HepG2 (cell line): Measurements from ENCODE around the gene AUTS2. TPM values are rescaled to one million over a fixed set of nuclear protein-coding genes. Genes with fewer than 3 reads are reported as not detected.

Experiments
- ATAC-seq: fragments of 200-7000 bp; cut with Tn5 transposase; 3 replicates; pipeline ENCODE4 v1.9.1; 2020; ENCODE audit warnings: mild to moderate bottlenecking, moderate library complexity
- BruUV-seq: library from RNA; stranded (reverse); fragments of 400-500 nt; replicated peaks from 2 replicates; lab custom pipeline; 2021; lab: Mats Ljungman, UMichigan
- CTCF ChIA-PET: fragments of 300-600 bp; formaldehyde crosslinking; extraction: SDS; loops from one replicate; lab custom pipeline; 2021; ENCODE audit warnings: low total read pairs, inconsistent platforms, low intra/inter-chr PET ratio; lab: Yijun Ruan, JAX
- POLR2A ChIA-PET: fragments of 350-600 bp; sonication (Branson Sonifier 250); formaldehyde crosslinking; loops from one replicate; lab custom pipeline; 2020; ENCODE audit warnings: antibody characterized with exemption, inconsistent platforms; lab: Yijun Ruan, JAX
- DNase-seq: peaks from one replicate; pipeline ENCODE4 v3.0.0-alpha.2; 2015; ENCODE audit warnings: low spot score
- FAIRE-seq: peaks from 3 replicates; lab custom pipeline; 2011; peaks lifted over from hg19 to GRCh38; lab: Jason Lieb, UNC
- H2AFZ ChIP-seq: one replicate; pipeline ENCODE4 v1.6.1; 2011; ENCODE audit warnings: low read length, inconsistent platforms
- H3K27ac ChIP-seq: fragments of 300-600 bp; 3 replicates; pipeline ENCODE4 v1.8.0; 2011; ENCODE audit warnings: mixed run types, mild to moderate bottlenecking, mixed read lengths, low read length, inconsistent platforms; ENCODE audit not compliant: insufficient read depth; ENCODE audit errors: extremely low read length
- H3K27me3 ChIP-seq, 2 experiments: fragments of 200-600 bp in 1 of 2; 2 replicates in 1 of 2; 3 replicates in 1 of 2; pipeline versions ENCODE4 v1.6.0 to v1.8.0; 2011; ENCODE audit warnings: low read length in 2 of 2, mild to moderate bottlenecking in 2 of 2, moderate library complexity in 2 of 2, inconsistent platforms in 1 of 2; ENCODE audit not compliant: insufficient read depth in 2 of 2, control insufficient read depth in 1 of 2
- H3K36me3 ChIP-seq, 2 experiments: fragments of 200-600 bp in 1 of 2; replicated peaks in 1 of 2; 2 replicates in 1 of 2; 3 replicates in 1 of 2; pipeline versions ENCODE4 v1.5.1 to v1.8.0; 2011; ENCODE audit warnings: low read length in 2 of 2, inconsistent platforms in 1 of 2; ENCODE audit not compliant: insufficient read depth in 2 of 2, control insufficient read depth in 1 of 2
- H3K4me1 ChIP-seq: 2 replicates; pipeline ENCODE4 v1.5.1; 2012; ENCODE audit warnings: low read length, inconsistent platforms; ENCODE audit not compliant: insufficient read depth
- H3K4me2 ChIP-seq: 2 replicates; pipeline ENCODE4 v1.6.0; 2011; ENCODE audit warnings: low read depth, low read length, inconsistent platforms
- H3K4me3 ChIP-seq, 3 experiments: fragments of 200-600 bp in 1 of 3; sonication (generic), shearing (Covaris generic) in 1 of 3; replicated peaks in 1 of 3; 2 replicates each; pipeline ENCODE4 v1.5.1; 2011 to 2016; ENCODE audit warnings: low read length in 3 of 3, inconsistent platforms in 2 of 3, low read depth in 2 of 3, mild to moderate bottlenecking in 2 of 3, control low read depth in 1 of 3, mixed read lengths in 1 of 3; ENCODE audit not compliant: insufficient read depth in 1 of 3
- H3K79me2 ChIP-seq: one replicate; pipeline ENCODE4 v1.6.1; 2011; ENCODE audit warnings: low read length, inconsistent platforms; ENCODE audit not compliant: insufficient read depth
- H3K9ac ChIP-seq: 2 replicates; pipeline ENCODE4 v1.6.0; 2011; ENCODE audit warnings: mild to moderate bottlenecking, low read depth, low read length, inconsistent platforms; ENCODE audit not compliant: insufficient read depth
- H3K9me3 ChIP-seq: 2 replicates; pipeline ENCODE4 v1.5.1; 2012; ENCODE audit warnings: mild to moderate bottlenecking, low read length
- H4K20me1 ChIP-seq: 2 replicates; pipeline ENCODE4 v1.6.0; 2011; ENCODE audit warnings: inconsistent platforms, mild to moderate bottlenecking, low read length, moderate library complexity; ENCODE audit not compliant: insufficient read depth
- CHD4 ChIP-seq: fragments of 200-600 bp; sonication (generic); IDR thresholded peaks from 2 replicates; pipeline ENCODE4 v1.7.0; 2017; ENCODE audit warnings: mild to moderate bottlenecking, low read length, borderline replicate concordance
- HDAC2 ChIP-seq: sonication (generic); formaldehyde crosslinking; IDR thresholded peaks from 2 replicates; pipeline ENCODE4 v1.4.0; 2020; ENCODE audit warnings: missing genetic modification reagents
- MYNN ChIP-seq: sonication (generic); formaldehyde crosslinking; IDR thresholded peaks from 2 replicates; pipeline ENCODE4 v1.4.0; 2020; ENCODE audit warnings: mild to moderate bottlenecking, low read depth, missing genetic modification reagents
- SAP130 ChIP-seq: IDR thresholded peaks from 2 replicates; pipeline ENCODE4 v1.6.1; 2016; ENCODE audit warnings: low read depth
- SOX6 ChIP-seq, 2 experiments: fragments of 450-650 bp in 1 of 2; sonication (generic) in 1 of 2; formaldehyde crosslinking in 1 of 2; IDR thresholded peaks; 2 replicates each; pipeline versions ENCODE4 v1.4.0 to v1.6.1; 2017 to 2020; ENCODE audit warnings: antibody characterized with exemption in 1 of 2, mild to moderate bottlenecking in 1 of 2, missing genetic modification reagents in 1 of 2
- ZNF10 ChIP-seq: sonication (generic); formaldehyde crosslinking; IDR thresholded peaks from 2 replicates; pipeline ENCODE4 v1.4.0; 2020; ENCODE audit warnings: mild to moderate bottlenecking, low read depth, missing genetic modification reagents, borderline replicate concordance
- ZNF431 ChIP-seq: sonication (generic); formaldehyde crosslinking; IDR thresholded peaks from 2 replicates; pipeline ENCODE4 v1.9.0; 2022; ENCODE audit warnings: missing genetic modification reagents, low read depth, mild to moderate bottlenecking, borderline replicate concordance
- ZNF569 ChIP-seq: sonication (generic); formaldehyde crosslinking; IDR thresholded peaks from 2 replicates; pipeline ENCODE4 v1.5.0; 2020; ENCODE audit warnings: mild to moderate bottlenecking, missing genetic modification reagents, moderate library complexity, borderline replicate concordance
- WGBS: methylation state at CpG from one replicate; pipeline ENCODE4 v1.1.6; 2017; ENCODE audit warnings: low lambda C conversion rate; 5-methylcytosine and 5-hydroxymethylcytosine counted together
- in situ Hi-C: cut with HindIII; loops from 2 replicates; pipeline ENCODE4 v1.10.0; 2017; ENCODE audit warnings: low pct_unique_long_range_greater_than_20kb; ENCODE audit not compliant: extremely low pct_ligation_motif_present
- intact Hi-C: fragments of 100-400 bp; cut with micrococcal nuclease; formaldehyde crosslinking; loops from one replicate; pipeline ENCODE4 v1.10.0; 2022; ENCODE audit not compliant: unreplicated experiment
- polyA plus RNA-seq, 8 experiments: library from polyadenylated mRNA; depleted of rRNA in 3 of 8; stranded (reverse) in 7 of 8; unstranded in 1 of 8; fragments of >200 nt; fragmentation: Illumina TruSeq in 4 of 8; extraction: Trizol in 4 of 8; gene quantifications; 2 replicates each; pipeline versions ENCODE4 v1.2.1 to v1.2.3, GENCODE V29; 2011 to 2016; ENCODE audit warnings: low read depth in 4 of 8, missing spikeins in 1 of 8, mixed read lengths in 1 of 8; ENCODE audit not compliant: insufficient read depth in 1 of 8
- total RNA-seq, 5 experiments: library from RNA; depleted of rRNA; stranded (reverse); fragments of >200 nt; fragmentation: Illumina TruSeq; extraction: Trizol; gene quantifications; 2 replicates each; pipeline ENCODE4 v1.2.3, GENCODE V29; 2016; ENCODE audit warnings: low read depth in 1 of 5
- TF ChIP-seq, protein P1 (sequence below): conservative IDR thresholded peaks from 2 replicates; pipeline ENCODE4 v1.6.1; 2018; ENCODE audit warnings: missing genetic modification reagents
- TF ChIP-seq, protein P2 (sequence below): sonication (generic); formaldehyde crosslinking; IDR thresholded peaks from 2 replicates; pipeline ENCODE4 v1.8.1; 2022; ENCODE audit warnings: mild to moderate bottlenecking, missing genetic modification reagents
- TF ChIP-seq, protein P3 (sequence below): sonication (generic); formaldehyde crosslinking; conservative IDR thresholded peaks from 2 replicates; pipeline ENCODE4 v1.4.0; 2020; ENCODE audit warnings: missing genetic modification reagents

AUTS2 gene
- total and polyA plus RNA-seq, 2 of the 13 experiments (the other 11 are each of a cell fraction or from before 2014, with no cell fraction given): 0.38 TPM; not detected in 1

DNA sequence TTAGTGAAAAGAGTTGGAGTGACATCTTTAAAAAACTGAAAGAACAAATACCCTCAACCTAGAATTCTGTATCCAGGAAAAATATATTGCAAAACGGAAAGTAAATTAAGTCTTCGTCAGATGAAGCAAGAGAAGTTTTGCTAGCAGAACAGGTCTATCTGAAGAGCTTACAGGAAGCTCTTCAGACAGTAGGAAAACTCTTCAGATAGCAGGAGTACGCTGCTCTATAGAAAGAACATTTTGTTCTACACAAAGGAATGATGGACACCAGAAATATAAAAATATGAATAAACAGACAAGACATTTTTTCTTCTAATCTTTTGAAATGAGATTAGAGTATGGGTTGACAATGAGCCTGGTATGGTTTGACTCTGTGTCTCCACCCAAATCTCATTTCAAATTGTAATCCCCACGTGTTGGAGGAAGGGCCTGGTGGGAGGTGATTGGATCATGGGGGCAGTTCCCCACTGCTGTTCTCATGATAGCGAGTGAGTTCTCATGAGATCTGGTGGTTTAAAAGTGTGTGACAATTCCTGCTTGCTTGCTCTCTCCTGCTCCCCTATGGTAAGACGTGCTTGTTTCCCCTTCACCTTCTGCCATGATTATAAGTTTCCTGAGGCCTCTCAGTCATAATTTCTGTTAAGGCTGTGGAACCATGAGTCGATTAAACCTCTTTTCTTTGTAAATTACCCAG lies 567.3 kb downstream of the AUTS2 start:
- BruUV-seq: no TSS peak
- no peak overlapping the region for H3K9ac ChIP-seq
- ATAC-seq: no peak
- intact Hi-C loops: loop anchor here (10.0 kb wide), 1 partner anchor 529 kb away; no protein-coding TSS in a partner anchor
- no peak for TF ChIP-seq CHD4
- no peak for TF ChIP-seq ZNF431 (CRISPR knock-in tag)
- TF ChIP-seq SAP130 (CRISPR knock-in tag): no peak
- TF ChIP-seq, protein P1, sequence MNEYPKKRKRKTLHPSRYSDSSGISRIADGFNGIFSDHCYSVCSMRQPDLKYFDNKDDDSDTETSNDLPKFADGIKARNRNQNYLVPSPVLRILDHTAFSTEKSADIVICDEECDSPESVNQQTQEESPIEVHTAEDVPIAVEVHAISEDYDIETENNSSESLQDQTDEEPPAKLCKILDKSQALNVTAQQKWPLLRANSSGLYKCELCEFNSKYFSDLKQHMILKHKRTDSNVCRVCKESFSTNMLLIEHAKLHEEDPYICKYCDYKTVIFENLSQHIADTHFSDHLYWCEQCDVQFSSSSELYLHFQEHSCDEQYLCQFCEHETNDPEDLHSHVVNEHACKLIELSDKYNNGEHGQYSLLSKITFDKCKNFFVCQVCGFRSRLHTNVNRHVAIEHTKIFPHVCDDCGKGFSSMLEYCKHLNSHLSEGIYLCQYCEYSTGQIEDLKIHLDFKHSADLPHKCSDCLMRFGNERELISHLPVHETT (CRISPR knock-in tag): no peak
- no peak for TF ChIP-seq HDAC2 (CRISPR knock-in tag)
- TF ChIP-seq MYNN (CRISPR knock-in tag): no peak
- no peak for TF ChIP-seq ZNF10
- no peak for TF ChIP-seq ZNF569 (CRISPR knock-in tag)
- TF ChIP-seq, protein P2, sequence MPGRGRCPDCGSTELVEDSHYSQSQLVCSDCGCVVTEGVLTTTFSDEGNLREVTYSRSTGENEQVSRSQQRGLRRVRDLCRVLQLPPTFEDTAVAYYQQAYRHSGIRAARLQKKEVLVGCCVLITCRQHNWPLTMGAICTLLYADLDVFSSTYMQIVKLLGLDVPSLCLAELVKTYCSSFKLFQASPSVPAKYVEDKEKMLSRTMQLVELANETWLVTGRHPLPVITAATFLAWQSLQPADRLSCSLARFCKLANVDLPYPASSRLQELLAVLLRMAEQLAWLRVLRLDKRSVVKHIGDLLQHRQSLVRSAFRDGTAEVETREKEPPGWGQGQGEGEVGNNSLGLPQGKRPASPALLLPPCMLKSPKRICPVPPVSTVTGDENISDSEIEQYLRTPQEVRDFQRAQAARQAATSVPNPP (CRISPR knock-in tag): no peak
- no peak for TF ChIP-seq SOX6 (IDR thresholded peaks at IDR 0.05)
- no peak for TF ChIP-seq SOX6 (CRISPR knock-in tag; IDR thresholded peaks at IDR 0.05)
- TF ChIP-seq, protein P3, sequence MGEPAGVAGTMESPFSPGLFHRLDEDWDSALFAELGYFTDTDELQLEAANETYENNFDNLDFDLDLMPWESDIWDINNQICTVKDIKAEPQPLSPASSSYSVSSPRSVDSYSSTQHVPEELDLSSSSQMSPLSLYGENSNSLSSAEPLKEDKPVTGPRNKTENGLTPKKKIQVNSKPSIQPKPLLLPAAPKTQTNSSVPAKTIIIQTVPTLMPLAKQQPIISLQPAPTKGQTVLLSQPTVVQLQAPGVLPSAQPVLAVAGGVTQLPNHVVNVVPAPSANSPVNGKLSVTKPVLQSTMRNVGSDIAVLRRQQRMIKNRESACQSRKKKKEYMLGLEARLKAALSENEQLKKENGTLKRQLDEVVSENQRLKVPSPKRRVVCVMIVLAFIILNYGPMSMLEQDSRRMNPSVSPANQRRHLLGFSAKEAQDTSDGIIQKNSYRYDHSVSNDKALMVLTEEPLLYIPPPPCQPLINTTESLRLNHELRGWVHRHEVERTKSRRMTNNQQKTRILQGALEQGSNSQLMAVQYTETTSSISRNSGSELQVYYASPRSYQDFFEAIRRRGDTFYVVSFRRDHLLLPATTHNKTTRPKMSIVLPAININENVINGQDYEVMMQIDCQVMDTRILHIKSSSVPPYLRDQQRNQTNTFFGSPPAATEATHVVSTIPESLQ (CRISPR knock-in tag): no peak
- H3K36me3 ChIP-seq: no peaks in the 10 kb centered on the region
- in situ Hi-C loops: no loop called here
- H2AFZ ChIP-seq: no peak overlapping the region
- ChIA-PET CTCF (no interaction called here), POLR2A (no interaction called here)
- H3K27me3 ChIP-seq: no peaks in the 10 kb centered on the region
- H3K4me1 ChIP-seq: no peaks in the 10 kb centered on the region
- H3K27ac ChIP-seq: no peak overlapping the region
- no peak overlapping the region for H3K4me3 ChIP-seq
- no peak overlapping the region for H3K4me2 ChIP-seq
- H4K20me1 ChIP-seq: no peaks in the 10 kb centered on the region
- no peak for FAIRE-seq
- no peaks in the 10 kb centered on the region for H3K9me3 ChIP-seq
- no peaks in the 10 kb centered on the region for H3K79me2 ChIP-seq
- WGBS: under 1% methylated on average over 6 of the region's 7 CpGs
- DNase-seq: no peak
